Measurements from ENCODE around the gene SIGLEC12.

SIGLEC12 gene

GRCh38 chr19:51514866-51515481 is 13.4 kb upstream of the SIGLEC12 start:
- H3K27ac ChIP-seq = no peak overlapping the region

GRCh38 chr19:51513968-51514367 is 12.4 kb upstream of the SIGLEC12 start:
- Histone ChIP-seq H3K27ac (no peak overlapping the region), H3K36me3 (no peaks in the 10 kb centered on the region), H3K27me3 (no peaks in the 10 kb centered on the region), H3K4me3 (no peak overlapping the region), H3K4me2 (no peak overlapping the region), H3K4me1 (peaks cover 0 to 16% (median 2%) of the 10 kb centered on the region in 10 experiments; a peak in 6 of 20 replicates), H4K20me1 (no peaks in the 10 kb centered on the region), H3K9me3 (replicated peaks in 1 of 11) (peaks cover 7 to 13% (median 9%) of the 10 kb centered on the region in 11 experiments; a peak in 20 of 22 replicates), H3K9ac (no peak overlapping the region)
- TF ChIP-seq Cebpa-rat (IDR thresholded peaks at IDR 0.05) = no peak

More at GRCh38 chr19:51514866-51515481, 13.4 kb upstream of the SIGLEC12 start:
- Histone ChIP-seq H3K4me2 (no peak overlapping the region), H3K9ac (no peak overlapping the region), H3K27me3 (no peaks in the 10 kb centered on the region), H3K4me3 (no peak overlapping the region), H3K4me1 (peaks cover 0 to 14% (median 2%) of the 10 kb centered on the region in 10 experiments; a peak in 6 of 20 replicates), H4K20me1 (no peaks in the 10 kb centered on the region), H3K36me3 (no peaks in the 10 kb centered on the region), H3K9me3 (replicated peaks in 1 of 11) (peaks cover 7 to 14% (median 10%) of the 10 kb centered on the region in 11 experiments; a peak in 20 of 22 replicates)
- TF ChIP-seq Cebpa-rat (IDR thresholded peaks at IDR 0.05) = no peak

DNA sequence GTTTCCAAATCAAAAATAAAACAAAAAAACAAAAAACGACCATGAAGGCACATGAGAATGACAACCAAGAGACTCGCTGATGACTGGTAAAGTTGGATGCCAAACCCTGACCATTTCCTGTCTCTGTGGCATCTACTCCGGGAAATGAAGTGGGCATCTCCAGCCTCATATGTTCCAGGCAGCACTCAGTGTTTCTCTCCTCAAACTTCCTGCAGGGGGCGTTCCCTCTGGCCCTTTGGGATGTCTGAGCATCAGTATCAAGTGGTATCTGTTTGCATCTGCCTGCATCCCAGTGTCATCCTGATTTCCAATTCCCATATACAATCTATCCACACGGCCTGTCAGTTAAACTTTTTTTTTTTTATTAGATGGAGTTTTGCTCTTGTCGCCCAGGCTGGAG is 9.8 kb upstream of the SIGLEC12 start:
- Histone ChIP-seq H3K4me3 (no peak overlapping the region), H4K20me1 (no peaks in the 10 kb centered on the region), H3K36me3 (no peaks in the 10 kb centered on the region), H3K27me3 (no peaks in the 10 kb centered on the region), H3K27ac (no peak overlapping the region), H3K4me2 (peak overlapping the region in 2 of 11 experiments; percentile 13 to 22; a peak in 1 of 22 replicates), H3K9ac (no peak overlapping the region), H3K9me3 (replicated peaks in 1 of 11) (no peaks in the 10 kb centered on the region), H3K4me1 (peaks cover 0 to 42% (median 2%) of the 10 kb centered on the region in 10 experiments; a peak in 7 of 20 replicates)
- no peak for TF ChIP-seq Cebpa-rat (IDR thresholded peaks at IDR 0.05)

DNA sequence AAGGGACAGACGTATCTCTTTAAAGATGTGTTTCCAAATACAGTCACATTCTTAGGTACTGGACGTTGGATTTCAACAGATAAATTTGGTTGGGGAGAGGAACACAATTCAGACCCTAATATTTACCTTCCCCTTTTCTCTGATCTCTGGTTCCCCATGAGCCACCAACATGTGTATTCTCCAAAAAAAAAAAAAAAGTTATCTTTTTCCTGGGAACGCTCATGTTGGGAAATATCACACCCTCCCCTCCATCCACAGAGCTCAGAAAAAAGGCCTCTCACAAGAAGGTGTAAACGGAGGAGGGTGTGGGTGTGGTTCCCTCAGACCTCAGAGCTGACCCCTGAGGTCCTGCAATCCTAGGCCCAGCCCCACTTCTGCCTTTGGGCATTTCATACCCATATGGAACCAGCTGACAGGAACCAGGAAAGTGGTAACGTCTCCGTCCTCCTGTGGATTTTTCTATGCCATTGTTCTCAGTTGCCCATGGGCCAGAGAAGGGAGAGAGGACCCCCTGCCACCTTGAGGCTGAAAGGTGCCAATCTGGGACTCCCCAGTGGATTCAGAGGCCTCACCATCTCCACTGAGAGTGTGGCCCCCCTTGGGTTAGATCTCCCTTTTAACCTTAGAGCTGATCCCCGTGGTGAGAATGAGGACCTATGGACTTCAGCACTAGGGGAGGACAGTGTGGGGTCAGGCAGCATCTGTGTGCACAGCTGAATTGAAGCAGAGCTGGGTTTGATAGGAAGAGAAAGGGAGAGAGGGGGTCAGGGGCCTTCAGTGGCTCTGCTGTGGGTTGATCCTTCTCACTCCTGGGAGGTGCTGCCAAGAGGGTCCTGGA is 8.4 kb upstream of the SIGLEC12 start:
- TF ChIP-seq Cebpa-rat (IDR thresholded peaks at IDR 0.05) = no peak
- H3K9ac ChIP-seq = no peak overlapping the region
- no peak overlapping the region for H3K27ac ChIP-seq
- H3K4me3 ChIP-seq = no peak overlapping the region
- peaks cover 0 to 49% (median 3%) of the 10 kb centered on the region in 10 experiments; a peak in 8 of 20 replicates for H3K4me1 ChIP-seq
- no peaks in the 10 kb centered on the region for H3K27me3 ChIP-seq
- H3K9me3 ChIP-seq (replicated peaks in 1 of 11) = peaks cover 0 to 10% (median 0%) of the 10 kb centered on the region in 11 experiments; a peak in 8 of 22 replicates
- peak overlapping the region in 4 of 11 experiments; percentile 3 to 32 (median 19); a peak in 2 of 22 replicates for H3K4me2 ChIP-seq
- no peaks in the 10 kb centered on the region for H3K36me3 ChIP-seq
- no peaks in the 10 kb centered on the region for H4K20me1 ChIP-seq

DNA sequence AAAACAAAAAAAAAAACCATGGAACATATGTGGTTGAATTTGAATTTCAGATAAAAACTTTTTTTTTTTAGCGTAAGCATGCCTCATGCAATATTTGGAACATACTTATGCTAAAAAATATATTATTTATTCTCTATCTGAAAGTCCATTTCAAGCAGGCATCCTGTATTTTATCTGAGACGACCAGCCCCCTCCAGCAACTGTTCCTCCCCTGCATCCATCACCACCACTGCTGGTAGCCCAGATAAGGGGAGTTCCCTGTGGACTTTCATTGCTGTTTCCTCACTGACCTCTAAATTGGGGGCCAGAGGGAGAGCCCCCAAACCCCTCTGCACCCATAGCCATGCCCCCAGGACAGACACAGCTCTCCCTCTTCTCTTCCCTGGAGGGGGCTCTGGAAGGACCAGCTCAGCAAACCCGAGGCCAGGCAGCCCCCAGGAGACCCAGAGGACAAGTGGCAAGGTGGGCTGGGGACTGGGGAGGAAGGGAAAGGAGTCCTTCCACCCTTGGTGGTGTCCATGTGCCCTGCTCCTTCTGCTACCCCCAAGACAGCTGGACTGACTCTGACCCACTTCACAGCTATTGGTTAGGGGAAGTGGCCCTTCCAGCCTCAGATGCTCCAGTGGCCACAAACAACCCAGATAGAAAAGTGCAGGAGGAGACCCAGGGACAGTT is 6.6 kb upstream of the SIGLEC12 start:
- H3K27ac ChIP-seq = no peak overlapping the region
- H4K20me1 ChIP-seq = peaks cover 0 to 1% (median 0%) of the 10 kb centered on the region in 11 experiments; a peak in 1 of 22 replicates
- no peaks in the 10 kb centered on the region for H3K27me3 ChIP-seq
- H3K9me3 ChIP-seq (replicated peaks in 1 of 11) = peaks cover 0 to 25% (median 0%) of the 10 kb centered on the region in 11 experiments; a peak in 10 of 22 replicates
- TF ChIP-seq Cebpa-rat (IDR thresholded peaks at IDR 0.05) = no peak
- no peak overlapping the region for H3K4me3 ChIP-seq
- H3K4me2 ChIP-seq = peak overlapping the region in 3 of 11 experiments; percentile 35 to 83 (median 72); a peak in 5 of 22 replicates
- H3K4me1 ChIP-seq = peaks cover 0 to 67% (median 18%) of the 10 kb centered on the region in 10 experiments; a peak in 15 of 20 replicates
- no peaks in the 10 kb centered on the region for H3K36me3 ChIP-seq
- no peak overlapping the region for H3K9ac ChIP-seq

DNA sequence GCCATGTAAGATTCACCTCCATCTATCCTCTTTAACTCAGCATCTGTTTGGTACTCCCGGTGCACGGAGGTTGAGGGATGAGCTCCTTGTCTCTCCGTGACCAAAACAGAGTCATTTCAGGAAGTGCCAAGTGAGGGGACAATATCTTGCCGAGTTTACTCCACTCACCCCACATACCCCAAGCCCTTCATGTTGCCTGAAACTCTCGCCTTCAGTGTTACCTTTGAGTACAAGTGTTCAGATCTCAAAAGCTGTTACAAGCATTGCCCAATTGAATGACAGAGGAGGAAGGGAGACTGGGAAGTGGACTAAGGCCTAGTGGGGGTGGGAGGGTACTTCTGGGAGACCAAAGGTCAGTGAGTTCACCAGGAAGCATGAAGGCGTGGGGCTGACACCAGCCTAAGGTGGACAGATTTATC is 6.0 kb upstream of the SIGLEC12 start:
- no peak overlapping the region for H3K4me3 ChIP-seq
- peaks cover 0 to 73% (median 24%) of the 10 kb centered on the region in 10 experiments; a peak in 15 of 20 replicates for H3K4me1 ChIP-seq
- H3K36me3 ChIP-seq = no peaks in the 10 kb centered on the region
- peak overlapping the region in 3 of 11 experiments; percentile 35 to 83 (median 72); a peak in 6 of 22 replicates for H3K4me2 ChIP-seq
- H4K20me1 ChIP-seq = peaks cover 0 to 4% (median 0%) of the 10 kb centered on the region in 11 experiments; a peak in 1 of 22 replicates
- peaks cover 0 to 25% (median 0%) of the 10 kb centered on the region in 11 experiments; a peak in 10 of 22 replicates for H3K9me3 ChIP-seq (replicated peaks in 1 of 11)
- peak overlapping the region in 1 of 11 experiments; percentile 2; a peak in 1 of 22 replicates for H3K9ac ChIP-seq
- no peak for TF ChIP-seq Cebpa-rat (IDR thresholded peaks at IDR 0.05)
- H3K27me3 ChIP-seq = no peaks in the 10 kb centered on the region
- H3K27ac ChIP-seq = peak overlapping the region in 2 of 11 experiments; percentile 33 to 55; a peak in 4 of 22 replicates

GRCh38 chr19:51507192-51507591 is 5.6 kb upstream of the SIGLEC12 start:
- H3K27ac ChIP-seq = peak overlapping the region in 2 of 11 experiments; percentile 33 to 55; a peak in 4 of 22 replicates
- H3K36me3 ChIP-seq = no peaks in the 10 kb centered on the region
- H3K4me2 ChIP-seq = peak overlapping the region in 3 of 11 experiments; percentile 35 to 83 (median 72); a peak in 6 of 22 replicates
- peak overlapping the region in 1 of 11 experiments; percentile 2; a peak in 1 of 22 replicates for H3K9ac ChIP-seq
- peaks cover 0 to 25% (median 0%) of the 10 kb centered on the region in 11 experiments; a peak in 10 of 22 replicates for H3K9me3 ChIP-seq (replicated peaks in 1 of 11)
- H3K4me3 ChIP-seq = no peak overlapping the region
- peaks cover 0 to 77% (median 28%) of the 10 kb centered on the region in 10 experiments; a peak in 15 of 20 replicates for H3K4me1 ChIP-seq
- H3K27me3 ChIP-seq = no peaks in the 10 kb centered on the region
- H4K20me1 ChIP-seq = peaks cover 0 to 4% (median 0%) of the 10 kb centered on the region in 11 experiments; a peak in 1 of 22 replicates
- TF ChIP-seq Cebpa-rat (IDR thresholded peaks at IDR 0.05) = no peak

DNA sequence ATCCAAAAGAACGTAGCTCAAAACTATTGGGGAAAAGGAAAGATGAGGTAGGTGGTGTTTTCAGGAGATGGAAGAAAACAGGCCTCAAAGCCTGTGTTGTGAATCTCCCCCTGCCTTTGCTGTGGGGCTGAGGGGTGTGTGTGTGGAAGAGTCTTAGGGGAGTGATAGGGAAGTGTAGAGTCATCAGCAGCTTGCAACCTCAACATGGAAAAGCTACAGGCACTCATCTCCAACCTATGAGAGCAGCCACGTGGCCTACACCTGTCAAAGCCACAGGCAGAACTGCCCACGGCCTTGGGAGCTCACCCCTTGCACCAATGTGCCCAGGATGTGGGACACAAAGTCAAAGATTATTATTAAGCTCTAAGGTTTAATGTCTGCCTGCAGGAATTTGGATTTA is 4.3 kb upstream of the SIGLEC12 start:
- no peak for TF ChIP-seq Cebpa-rat (IDR thresholded peaks at IDR 0.05)
- Histone ChIP-seq H4K20me1 (peaks cover 0 to 4% (median 0%) of the 10 kb centered on the region in 11 experiments; a peak in 2 of 22 replicates), H3K9me3 (replicated peaks in 1 of 11) (peaks cover 0 to 25% (median 0%) of the 10 kb centered on the region in 11 experiments; a peak in 10 of 22 replicates), H3K27ac (no peak overlapping the region), H3K36me3 (no peaks in the 10 kb centered on the region), H3K4me2 (peak overlapping the region in 2 of 11 experiments; percentile 21 to 72; a peak in 1 of 22 replicates), H3K27me3 (no peaks in the 10 kb centered on the region), H3K4me3 (no peak overlapping the region), H3K9ac (no peak overlapping the region), H3K4me1 (peaks cover 12 to 84% (median 41%) of the 10 kb centered on the region in 10 experiments)
